HG03108 (cell line): ENCODE data around the gene RCOR1.
"Not testable (repeated sequence)": the region's sequence is repeated elsewhere in the genome, so short reads cannot be mapped to it uniquely, and the experiment has no call there.

Experiments
- ATAC-seq: cut with Tn5 transposase; IDR thresholded peaks from one replicate; pipeline ENCODE4 v1.9.1; 2021; ENCODE audit warnings: moderate library complexity; ENCODE audit not compliant: unreplicated experiment

The RCOR1 gene

GRCh38 chr14:102590667-102591099 is 1.8 kb upstream of the RCOR1 start:
- no peak for ATAC-seq

- ATAC-seq: no peak
Measured at GRCh38 chr14:102591372-102591943, 991 bp upstream of the RCOR1 start.

GRCh38 chr14:102592763-102593060 is 263 bp downstream of the RCOR1 start:
- peak; percentile 6 for ATAC-seq

GRCh38 chr14:102593061-102593824 is 794 bp downstream of the RCOR1 start:
- ATAC-seq: peak; percentile 6

GRCh38 chr14:102593825-102594137 is 1.3 kb downstream of the RCOR1 start:
- no peak for ATAC-seq

- peak; percentile 26 for ATAC-seq
Measured at GRCh38 chr14:102594514-102595175, 2.2 kb downstream of the RCOR1 start.

- no peak for ATAC-seq
Measured at GRCh38 chr14:102601378-102601925, 9.0 kb downstream of the RCOR1 start.

- no peak for ATAC-seq
Measured at GRCh38 chr14:102602421-102603292, 10.2 kb downstream of the RCOR1 start.

- ATAC-seq: no peak
Measured at GRCh38 chr14:102603293-102603907, 11.0 kb downstream of the RCOR1 start.

- ATAC-seq: no peak
Measured at GRCh38 chr14:102604183-102604582, 11.7 kb downstream of the RCOR1 start.

GRCh38 chr14:102605029-102605428 is 12.6 kb downstream of the RCOR1 start:
- no peak for ATAC-seq

GRCh38 chr14:102606296-102606695 is 13.8 kb downstream of the RCOR1 start:
- peak; percentile 45 for ATAC-seq

GRCh38 chr14:102608064-102608446 is 15.6 kb downstream of the RCOR1 start:
- peak; percentile 51 for ATAC-seq

- ATAC-seq: no peak
Measured at GRCh38 chr14:102610968-102611811, 18.7 kb downstream of the RCOR1 start.

- no peak for ATAC-seq
Measured at GRCh38 chr14:102616318-102616717, 23.9 kb downstream of the RCOR1 start.

GRCh38 chr14:102616799-102617198 is 24.4 kb downstream of the RCOR1 start:
- no peak for ATAC-seq

- ATAC-seq: not testable (repeated sequence)
Measured at GRCh38 chr14:102619012-102619411, 26.6 kb downstream of the RCOR1 start.

GRCh38 chr14:102620413-102620812 is 28.0 kb downstream of the RCOR1 start:
- ATAC-seq: no peak

GRCh38 chr14:102622262-102622885 is 29.9 kb downstream of the RCOR1 start:
- ATAC-seq: no peak
